HG02798 (cell line): Measurements from ENCODE around the gene KRTAP10-1.

Experiments used
- ATAC-seq: cut with Tn5 transposase; IDR thresholded peaks from one replicate; pipeline ENCODE4 v1.9.1; 2021; ENCODE audit warnings: mild to moderate bottlenecking; ENCODE audit not compliant: unreplicated experiment, poor library complexity

The KRTAP10-1 gene

GRCh38 chr21:44530903-44531605 lies 8.9 kb downstream of the KRTAP10-1 start:
- ATAC-seq = no peak

GRCh38 chr21:44530221-44530902 lies 9.6 kb downstream of the KRTAP10-1 start:
- no peak for ATAC-seq

DNA sequence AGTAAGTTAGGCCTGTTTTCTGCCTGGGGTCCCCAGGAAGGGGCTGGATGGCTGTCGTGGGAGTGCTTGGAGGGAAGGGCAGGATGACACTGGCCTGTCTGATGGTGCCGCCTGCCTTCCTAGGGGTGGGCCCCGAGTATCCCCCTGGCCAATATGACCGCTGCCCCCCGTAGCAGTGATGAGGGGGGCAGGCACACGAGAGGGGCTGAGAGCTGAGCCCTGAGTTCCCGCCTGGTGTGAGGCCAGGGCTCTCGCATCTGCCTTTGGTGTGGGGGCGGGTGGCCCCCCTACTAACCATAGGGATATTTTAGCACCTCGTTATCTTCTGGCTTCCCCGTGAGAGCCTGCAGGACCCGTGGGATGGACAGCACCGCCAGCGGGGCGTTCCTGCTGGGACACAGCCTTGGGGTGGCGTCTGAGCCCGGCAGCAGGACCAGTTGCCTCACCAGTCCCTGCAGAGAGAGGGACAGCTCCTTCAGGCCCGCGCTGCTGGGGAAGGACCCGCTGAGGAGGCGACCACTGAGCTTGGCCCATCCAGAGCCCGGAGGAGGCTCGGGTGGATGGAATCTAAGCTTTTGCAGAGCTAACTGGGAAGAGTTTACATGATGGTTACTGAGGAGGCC lies 10.4 kb downstream of the KRTAP10-1 start:
- no peak for ATAC-seq

GRCh38 chr21:44529011-44529421 lies 11.0 kb downstream of the KRTAP10-1 start:
- no peak for ATAC-seq

DNA sequence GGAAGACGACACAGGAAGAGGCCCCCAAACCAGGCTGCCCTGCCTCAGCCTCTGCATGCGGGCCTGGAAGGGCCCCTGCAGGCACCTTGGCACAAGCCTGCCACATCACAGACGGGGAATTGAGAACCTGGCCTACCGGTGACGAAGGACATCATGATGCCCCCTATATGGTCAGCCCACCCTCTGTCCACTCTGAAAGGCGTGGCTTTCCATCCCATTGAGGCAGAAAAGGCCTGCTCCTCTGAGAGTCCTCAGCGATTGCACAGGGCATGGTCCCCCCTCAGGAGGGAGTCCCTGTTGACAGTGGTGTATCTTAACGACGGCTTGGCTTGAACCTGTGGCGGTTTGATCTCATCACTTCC lies 11.4 kb downstream of the KRTAP10-1 start:
- ATAC-seq = no peak

DNA sequence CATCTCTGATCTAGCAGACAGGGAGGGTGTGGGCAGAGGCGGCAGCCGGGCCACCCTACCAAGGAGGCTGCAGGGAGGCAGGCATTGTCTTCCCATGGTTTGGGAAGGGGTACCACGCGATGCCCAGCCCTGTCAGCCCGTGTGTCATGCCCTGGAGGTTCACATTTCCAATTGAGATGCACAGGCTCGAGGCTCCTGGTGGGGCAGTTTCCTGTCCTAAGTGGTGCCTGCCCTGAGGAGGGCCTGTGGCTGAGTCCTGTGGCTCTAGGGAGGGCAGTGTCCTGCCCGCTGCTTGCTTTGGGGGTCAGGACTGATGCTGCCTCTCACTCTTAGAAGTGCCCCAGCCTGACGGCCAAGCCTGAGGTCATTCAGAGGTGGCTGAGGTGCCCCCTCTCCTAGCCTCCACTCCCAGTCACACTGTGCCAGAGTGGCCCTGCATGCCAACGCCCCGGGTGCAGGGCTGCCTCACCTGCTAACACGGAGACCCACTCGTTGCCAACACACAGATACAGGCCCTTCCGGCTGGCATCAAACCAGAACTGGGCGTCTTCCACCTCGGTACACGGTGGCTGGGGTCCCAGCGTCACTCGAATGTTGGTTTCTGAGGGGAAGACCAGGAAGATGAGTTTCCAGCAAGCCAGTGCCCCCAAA lies 11.9 kb downstream of the KRTAP10-1 start:
- ATAC-seq = no peak

GRCh38 chr21:44527156-44527982 lies 12.6 kb downstream of the KRTAP10-1 start:
- no peak for ATAC-seq

DNA sequence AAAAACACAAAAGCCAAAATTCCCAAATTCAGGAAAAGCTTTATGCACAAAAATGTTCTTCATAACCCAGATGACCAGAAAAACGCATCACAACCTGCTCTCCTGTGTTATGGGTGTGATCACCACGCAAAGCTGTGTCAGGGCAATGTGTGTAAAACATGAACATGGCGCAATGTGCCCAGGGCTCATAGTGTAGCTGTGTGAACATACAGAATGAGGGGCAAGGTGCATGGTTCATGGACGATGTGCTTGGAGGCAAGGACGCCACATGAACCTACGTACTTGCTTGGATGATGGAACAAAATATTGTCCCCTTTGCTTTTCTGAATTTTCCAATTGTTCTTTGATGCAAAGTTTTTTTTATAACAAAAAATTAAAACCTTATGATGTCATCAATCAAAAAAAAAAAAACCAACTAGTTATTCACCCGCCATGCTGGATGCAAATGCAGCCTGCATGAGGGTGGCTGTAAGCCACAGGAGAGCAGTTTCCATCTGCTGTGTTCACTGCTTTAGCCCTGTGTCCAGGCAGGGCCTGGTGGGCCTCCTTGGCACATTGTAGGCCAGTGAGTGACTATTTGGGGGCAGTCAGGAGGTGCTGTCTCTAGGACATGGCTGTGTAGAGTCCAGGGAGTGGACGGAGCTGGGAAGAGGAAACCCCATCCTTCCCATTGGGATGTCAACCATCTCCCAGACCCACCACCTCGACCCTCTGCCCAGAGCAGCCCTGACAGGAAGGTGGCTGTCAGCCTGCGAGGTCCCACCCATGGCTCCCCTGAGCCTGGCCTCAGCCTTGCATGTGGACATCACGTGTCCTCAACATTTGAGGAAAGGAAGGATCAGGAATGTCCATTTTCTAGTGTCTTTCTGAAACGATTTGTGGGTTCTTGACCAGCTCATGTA lies 13.6 kb downstream of the KRTAP10-1 start:
- ATAC-seq = no peak

GRCh38 chr21:44525391-44526095 lies 14.5 kb downstream of the KRTAP10-1 start:
- no peak for ATAC-seq

DNA sequence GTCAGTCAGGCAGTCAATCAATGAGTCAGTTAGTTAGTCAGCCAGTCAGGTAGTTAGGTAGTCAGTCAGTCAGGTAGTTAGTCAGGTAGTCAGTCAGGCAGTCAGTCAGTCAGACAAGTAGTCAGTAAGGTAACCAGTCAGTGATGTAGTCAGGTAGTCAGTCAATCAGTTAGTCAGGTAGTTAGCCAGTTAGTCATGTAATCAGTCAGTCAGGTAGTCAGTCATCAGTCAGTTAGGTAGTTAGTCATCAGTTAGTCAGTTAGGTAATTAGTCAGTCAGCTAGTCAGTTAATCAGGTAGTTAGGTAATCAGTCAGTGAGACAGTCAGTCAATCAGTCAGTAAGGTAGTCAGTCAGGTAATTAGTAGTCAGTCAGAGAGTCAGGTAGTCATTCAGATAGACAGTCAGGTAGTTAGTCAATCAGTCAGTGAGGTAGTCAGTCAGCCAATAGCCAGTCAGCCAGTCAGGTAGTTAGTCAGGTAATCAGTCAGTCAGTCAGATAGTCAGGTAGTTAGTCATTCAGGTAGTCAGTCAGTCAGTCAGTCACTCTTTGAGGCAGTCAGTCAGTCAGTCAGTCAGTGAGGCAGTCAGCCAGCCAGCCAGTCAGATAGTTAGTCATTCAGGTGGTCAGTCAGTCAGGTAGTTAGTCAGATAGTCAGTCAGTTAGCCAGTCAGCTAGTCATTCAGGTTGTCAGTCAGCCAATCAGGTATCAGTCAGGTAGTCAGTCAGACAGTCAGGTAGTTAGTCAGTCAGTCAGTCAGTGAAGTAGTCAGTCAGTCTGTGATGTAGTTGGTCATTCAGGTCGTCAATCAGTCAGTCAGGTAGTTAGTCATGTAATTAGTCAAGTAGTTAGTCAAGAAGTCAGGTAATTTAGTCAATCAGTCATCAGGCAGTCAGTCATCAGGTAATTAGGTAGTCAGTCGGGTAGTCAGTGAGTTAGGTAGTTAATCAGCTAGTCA lies 15.3 kb downstream of the KRTAP10-1 start:
- ATAC-seq = no peak

GRCh38 chr21:44523567-44524413 lies 16.2 kb downstream of the KRTAP10-1 start:
- no peak for ATAC-seq

- ATAC-seq = no peak
Observed at GRCh38 chr21:44522753-44523204, 17.2 kb downstream of the KRTAP10-1 start.

GRCh38 chr21:44521928-44522752 lies 17.9 kb downstream of the KRTAP10-1 start:
- ATAC-seq = no peak

DNA sequence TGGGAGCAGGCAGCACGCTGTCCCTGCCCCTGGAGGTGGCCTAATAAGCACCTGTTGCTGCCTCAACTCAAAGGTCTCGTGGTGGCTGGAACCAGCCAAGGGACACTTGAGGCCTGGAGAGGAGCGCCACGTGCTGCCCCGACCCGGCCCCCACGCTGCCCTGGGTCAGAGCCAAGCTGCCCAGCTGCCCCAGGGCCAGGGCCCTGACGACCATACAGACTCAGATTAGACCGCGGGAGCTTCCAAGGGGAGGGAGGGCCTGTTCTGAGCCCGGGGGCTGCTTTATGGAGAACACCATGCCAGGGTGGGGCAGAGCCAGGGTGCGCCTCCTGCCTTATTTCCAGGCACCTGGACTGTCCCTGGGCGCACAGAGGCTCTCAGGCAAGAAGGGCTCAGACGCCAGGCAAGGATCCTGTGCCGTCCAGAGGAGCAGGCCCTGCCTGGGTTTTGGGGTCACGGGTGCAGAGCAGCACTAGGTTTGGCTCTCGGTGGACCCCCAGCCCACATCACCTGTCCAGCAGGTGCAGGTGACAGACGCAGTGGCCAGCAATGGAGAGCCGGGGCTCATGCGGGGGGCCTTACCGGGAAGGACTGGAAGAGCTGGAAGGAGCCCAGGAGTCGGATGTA lies 18.6 kb downstream of the KRTAP10-1 start:
- no peak for ATAC-seq
